Measurements from ENCODE around the gene LHFPL2.

The LHFPL2 gene

GRCh38 chr5:78644741-78645300 lies 3.8 kb downstream of the LHFPL2 start:
- DNase-seq (ENCODE audit: insufficient read length, low spot score) (no peak), FAIRE-seq (peak; percentile 18)

GRCh38 chr5:78644129-78644528 lies 4.4 kb downstream of the LHFPL2 start:
- FAIRE-seq (peak; percentile 37), DNase-seq (ENCODE audit: insufficient read length, low spot score) (no peak)

GRCh38 chr5:78642701-78643100 lies 5.9 kb downstream of the LHFPL2 start:
- peak; percentile 35 for FAIRE-seq
- DNase-seq (ENCODE audit: insufficient read length, low spot score), result no peak

- DNase-seq (ENCODE audit: insufficient read length, low spot score), result peak; percentile 34
These were observed 7.7 kb downstream of the LHFPL2 start for GRCh38 chr5:78640662-78641474.

GRCh38 chr5:78639791-78640190 lies 8.8 kb downstream of the LHFPL2 start:
- FAIRE-seq, result no peak
- DNase-seq (ENCODE audit: insufficient read length, low spot score), result no peak

More at GRCh38 chr5:78640662-78641474, 7.7 kb downstream of the LHFPL2 start:
- FAIRE-seq, result peak; percentile 85

GRCh38 chr5:78638973-78639669 lies 9.5 kb downstream of the LHFPL2 start:
- DNase-seq (ENCODE audit: insufficient read length, low spot score) (no peak), FAIRE-seq (no peak)

- DNase-seq (ENCODE audit: insufficient read length, low spot score) (no peak), FAIRE-seq (no peak)
These were observed 10.1 kb downstream of the LHFPL2 start for GRCh38 chr5:78638423-78638822.

- FAIRE-seq (no peak), DNase-seq (ENCODE audit: insufficient read length, low spot score) (no peak)
These were observed 11.1 kb downstream of the LHFPL2 start for GRCh38 chr5:78637468-78637867.

- DNase-seq (ENCODE audit: insufficient read length, low spot score) (no peak), FAIRE-seq (no peak)
These were observed 11.9 kb downstream of the LHFPL2 start for GRCh38 chr5:78636682-78637081.

- FAIRE-seq, result no peak
These were observed 13.9 kb downstream of the LHFPL2 start for GRCh38 chr5:78634634-78635033.

GRCh38 chr5:78634229-78634628 lies 14.3 kb downstream of the LHFPL2 start:
- FAIRE-seq (no peak), DNase-seq (ENCODE audit: insufficient read length, low spot score) (no peak)

More at GRCh38 chr5:78634634-78635033, 13.9 kb downstream of the LHFPL2 start:
- no peak for DNase-seq (ENCODE audit: insufficient read length, low spot score)

- DNase-seq (ENCODE audit: insufficient read length, low spot score) (no peak), FAIRE-seq (no peak)
These were observed 14.9 kb downstream of the LHFPL2 start for GRCh38 chr5:78633700-78634099.

- DNase-seq (ENCODE audit: insufficient read length, low spot score), result no peak
- FAIRE-seq, result no peak
These were observed 16.1 kb downstream of the LHFPL2 start for GRCh38 chr5:78632467-78632866.

GRCh38 chr5:78631931-78632330 lies 16.6 kb downstream of the LHFPL2 start:
- DNase-seq (ENCODE audit: insufficient read length, low spot score), result no peak
- FAIRE-seq, result no peak

- FAIRE-seq (no peak), DNase-seq (ENCODE audit: insufficient read length, low spot score) (no peak)
These were observed 18.5 kb downstream of the LHFPL2 start for GRCh38 chr5:78630047-78630446.

- FAIRE-seq (peak; percentile 28), DNase-seq (ENCODE audit: insufficient read length, low spot score) (no peak)
These were observed 18.9 kb downstream of the LHFPL2 start for GRCh38 chr5:78629624-78630023.

- FAIRE-seq, result no peak
These were observed 20.1 kb downstream of the LHFPL2 start for GRCh38 chr5:78628270-78628992.

GRCh38 chr5:78627766-78628165 lies 20.8 kb downstream of the LHFPL2 start:
- FAIRE-seq, result no peak

More at GRCh38 chr5:78628270-78628992, 20.1 kb downstream of the LHFPL2 start:
- no peak for DNase-seq (ENCODE audit: insufficient read length, low spot score)

GRCh38 chr5:78627175-78627574 lies 21.4 kb downstream of the LHFPL2 start:
- FAIRE-seq (no peak), DNase-seq (ENCODE audit: insufficient read length, low spot score) (no peak)

More at GRCh38 chr5:78627766-78628165, 20.8 kb downstream of the LHFPL2 start:
- DNase-seq (ENCODE audit: insufficient read length, low spot score), result no peak

GRCh38 chr5:78626009-78626571 lies 22.5 kb downstream of the LHFPL2 start:
- no peak for FAIRE-seq
- no peak for DNase-seq (ENCODE audit: insufficient read length, low spot score)

- FAIRE-seq (no peak), DNase-seq (ENCODE audit: insufficient read length, low spot score) (no peak)
These were observed 23.6 kb downstream of the LHFPL2 start for GRCh38 chr5:78624992-78625391.
